Measurements from ENCODE around the gene CDON.

The CDON gene

GRCh38 chr11:125994509-125994908 is 68.2 kb downstream of the CDON start:
- Histone ChIP-seq H3K4me1 (ENCODE audit: insufficient read depth, low read length, severe bottlenecking) (no peaks in the 10 kb centered on the region), H3K9ac (ENCODE audit: low read length) (no peak overlapping the region), H3K27me3 (ENCODE audit: insufficient read depth, low read length) (no peaks in the 10 kb centered on the region), H3K27ac (ENCODE audit: low read depth, low read length, poor library complexity, severe bottlenecking) (no peak overlapping the region), H4K20me1 (ENCODE audit: insufficient read depth, low read length) (no peaks in the 10 kb centered on the region), H3K79me2 (ENCODE audit: insufficient read depth, low read length) (no peaks in the 10 kb centered on the region), H3K4me3 (ENCODE audit: low read depth, low read length, poor library complexity, severe bottlenecking) (no peak overlapping the region), H3K9me2 (ENCODE audit: low read depth, low read length) (no peaks in the 10 kb centered on the region), H2AFZ (ENCODE audit: low read length) (no peak overlapping the region), H3K9me3 (ENCODE audit: low read length) (no peaks in the 10 kb centered on the region), H3K36me3 (ENCODE audit: insufficient read depth, low read length) (no peaks in the 10 kb centered on the region), H3K4me2 (ENCODE audit: low read length) (no peak overlapping the region), H3F3A (ENCODE audit: insufficient read depth, low read length) (no peaks in the 10 kb centered on the region)
- no peak for TF ChIP-seq EZH2 (IDR thresholded peaks at IDR 0.05; ENCODE audit: borderline replicate concordance, low read length)
- TF ChIP-seq, protein P1, sequence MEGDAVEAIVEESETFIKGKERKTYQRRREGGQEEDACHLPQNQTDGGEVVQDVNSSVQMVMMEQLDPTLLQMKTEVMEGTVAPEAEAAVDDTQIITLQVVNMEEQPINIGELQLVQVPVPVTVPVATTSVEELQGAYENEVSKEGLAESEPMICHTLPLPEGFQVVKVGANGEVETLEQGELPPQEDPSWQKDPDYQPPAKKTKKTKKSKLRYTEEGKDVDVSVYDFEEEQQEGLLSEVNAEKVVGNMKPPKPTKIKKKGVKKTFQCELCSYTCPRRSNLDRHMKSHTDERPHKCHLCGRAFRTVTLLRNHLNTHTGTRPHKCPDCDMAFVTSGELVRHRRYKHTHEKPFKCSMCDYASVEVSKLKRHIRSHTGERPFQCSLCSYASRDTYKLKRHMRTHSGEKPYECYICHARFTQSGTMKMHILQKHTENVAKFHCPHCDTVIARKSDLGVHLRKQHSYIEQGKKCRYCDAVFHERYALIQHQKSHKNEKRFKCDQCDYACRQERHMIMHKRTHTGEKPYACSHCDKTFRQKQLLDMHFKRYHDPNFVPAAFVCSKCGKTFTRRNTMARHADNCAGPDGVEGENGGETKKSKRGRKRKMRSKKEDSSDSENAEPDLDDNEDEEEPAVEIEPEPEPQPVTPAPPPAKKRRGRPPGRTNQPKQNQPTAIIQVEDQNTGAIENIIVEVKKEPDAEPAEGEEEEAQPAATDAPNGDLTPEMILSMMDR (IDR thresholded peaks at IDR 0.05; ENCODE audit: low read length) = no peak

- no peaks in the 10 kb centered on the region for H3K36me3 ChIP-seq (ENCODE audit: insufficient read depth, low read length)
- H3K9me2 ChIP-seq (ENCODE audit: low read depth, low read length) = no peaks in the 10 kb centered on the region
- no peaks in the 10 kb centered on the region for H3K79me2 ChIP-seq (ENCODE audit: insufficient read depth, low read length)
- TF ChIP-seq EZH2 (IDR thresholded peaks at IDR 0.05; ENCODE audit: borderline replicate concordance, low read length) = no peak
- TF ChIP-seq, protein P1 (IDR thresholded peaks at IDR 0.05; ENCODE audit: low read length) = no peak
- H3K4me2 ChIP-seq (ENCODE audit: low read length) = no peak overlapping the region
- H3F3A ChIP-seq (ENCODE audit: insufficient read depth, low read length) = no peaks in the 10 kb centered on the region
- H3K9me3 ChIP-seq (ENCODE audit: low read length) = no peaks in the 10 kb centered on the region
- no peak overlapping the region for H2AFZ ChIP-seq (ENCODE audit: low read length)
- H4K20me1 ChIP-seq (ENCODE audit: insufficient read depth, low read length) = no peaks in the 10 kb centered on the region
- no peaks in the 10 kb centered on the region for H3K4me1 ChIP-seq (ENCODE audit: insufficient read depth, low read length, severe bottlenecking)
- no peak overlapping the region for H3K9ac ChIP-seq (ENCODE audit: low read length)
- no peak overlapping the region for H3K4me3 ChIP-seq (ENCODE audit: low read depth, low read length, poor library complexity, severe bottlenecking)
- H3K27ac ChIP-seq (ENCODE audit: low read depth, low read length, poor library complexity, severe bottlenecking) = no peak overlapping the region
- H3K27me3 ChIP-seq (ENCODE audit: insufficient read depth, low read length) = no peaks in the 10 kb centered on the region
Observed at GRCh38 chr11:125992893-125993292, 69.8 kb downstream of the CDON start.

GRCh38 chr11:125990244-125990643 is 72.4 kb downstream of the CDON start:
- Histone ChIP-seq H3K9me2 (ENCODE audit: low read depth, low read length) (no peaks in the 10 kb centered on the region), H4K20me1 (ENCODE audit: insufficient read depth, low read length) (no peaks in the 10 kb centered on the region), H3K4me2 (ENCODE audit: low read length) (no peak overlapping the region), H3K4me3 (ENCODE audit: low read depth, low read length, poor library complexity, severe bottlenecking) (no peak overlapping the region), H3K9ac (ENCODE audit: low read length) (no peak overlapping the region), H3K9me3 (ENCODE audit: low read length) (no peaks in the 10 kb centered on the region), H3K4me1 (ENCODE audit: insufficient read depth, low read length, severe bottlenecking) (no peaks in the 10 kb centered on the region), H3K79me2 (ENCODE audit: insufficient read depth, low read length) (no peaks in the 10 kb centered on the region), H3K27ac (ENCODE audit: low read depth, low read length, poor library complexity, severe bottlenecking) (no peak overlapping the region), H3K27me3 (ENCODE audit: insufficient read depth, low read length) (no peaks in the 10 kb centered on the region), H3K36me3 (ENCODE audit: insufficient read depth, low read length) (no peaks in the 10 kb centered on the region), H2AFZ (ENCODE audit: low read length) (no peak overlapping the region), H3F3A (ENCODE audit: insufficient read depth, low read length) (no peaks in the 10 kb centered on the region)
- TF ChIP-seq, protein P1 (IDR thresholded peaks at IDR 0.05; ENCODE audit: low read length) = no peak
- TF ChIP-seq EZH2 (IDR thresholded peaks at IDR 0.05; ENCODE audit: borderline replicate concordance, low read length) = no peak
